Progenitor cell of endocrine pancreas (in vitro differentiated cells): ENCODE data around the gene ERC1. TPM values are rescaled to one million over a fixed set of nuclear protein-coding genes. Genes with fewer than 3 reads are reported as not detected.

ENCODE experiments used
- DNase-seq: peaks from one replicate; pipeline ENCODE4 v3.0.0; 2021; ENCODE audit warnings: low spot score; ENCODE audit not compliant: unreplicated experiment
- H3K27ac Mint-ChIP-seq: 2 replicates; pipeline ENCODE4 v1.8.0; 2021; ENCODE audit warnings: mild to moderate bottlenecking, moderate library complexity, mixed read lengths
- H3K27me3 Mint-ChIP-seq: 2 replicates; pipeline ENCODE4 v1.8.0; 2021; ENCODE audit warnings: mixed read lengths
- H3K36me3 Mint-ChIP-seq: 2 replicates; pipeline ENCODE4 v1.8.0; 2022; ENCODE audit warnings: mixed read lengths; ENCODE audit not compliant: insufficient read depth
- H3K4me1 Mint-ChIP-seq: 2 replicates; pipeline ENCODE4 v1.8.0; 2021; ENCODE audit warnings: low read depth, mixed read lengths
- H3K4me3 Mint-ChIP-seq: 2 replicates; pipeline ENCODE4 v1.8.0; 2021; ENCODE audit warnings: low read depth, mild to moderate bottlenecking, moderate library complexity, mixed read lengths
- H3K9me3 Mint-ChIP-seq: 2 replicates; pipeline ENCODE4 v1.8.0; 2021; ENCODE audit warnings: low read depth, mixed read lengths
- CTCF ChIP-seq: fragments of 200-600 bp; sonication (generic); IDR thresholded peaks from one replicate; pipeline ENCODE4 v1.5.0; 2021; ENCODE audit warnings: antibody characterized with exemption, mild to moderate bottlenecking; ENCODE audit not compliant: unreplicated experiment
- total RNA-seq: library from RNA; stranded (reverse); gene quantifications from 2 replicates; pipeline ENCODE4 v1.2.1, GENCODE V29; 2021

ERC1 gene
- total RNA-seq, 1 donor from 2014 or later, result 146 TPM

- Mint-ChIP-seq H3K4me1 (peaks cover 20% of the 10 kb centered on the region), H3K36me3 (peaks cover 19% of the 10 kb centered on the region), H3K4me3 (peak overlapping the region; percentile 97), H3K27ac (peak overlapping the region; percentile 81), H3K9me3 (no peaks in the 10 kb centered on the region), H3K27me3 (no peaks in the 10 kb centered on the region)
- DNase-seq, result no peak
- no peak for TF ChIP-seq CTCF
Observed at GRCh38 chr12:948238-948637, 42.8 kb upstream of the ERC1 start.

- Mint-ChIP-seq H3K9me3 (no peaks in the 10 kb centered on the region), H3K4me3 (peak within 1 kb of the TSS; percentile 97), H3K4me1 (peaks cover 20% of the 10 kb centered on the region), H3K27ac (peak within 1 kb of the TSS; percentile 99), H3K27me3 (no peaks in the 10 kb centered on the region), H3K36me3 (peaks cover 8% of the 10 kb centered on the region)
- TF ChIP-seq CTCF, result peak; percentile 100
- peak; percentile 100 for DNase-seq
Observed at GRCh38 chr12:949453-950191, 41.4 kb upstream of the ERC1 start, which contains the start of gene RAD52. RAD52 (minus strand) TSS chr12:949694; CDS start chr12:933058, 16,636 bp downstream.

- H3K27me3 Mint-ChIP-seq, result no peaks in the 10 kb centered on the region
- H3K36me3 Mint-ChIP-seq, result peaks cover 6% of the 10 kb centered on the region
- peak overlapping the region; percentile 12 for H3K27ac Mint-ChIP-seq
- DNase-seq, result no peak
- peaks cover 20% of the 10 kb centered on the region for H3K4me1 Mint-ChIP-seq
- no peak for TF ChIP-seq CTCF
- H3K4me3 Mint-ChIP-seq, result peak overlapping the region; percentile 52
- no peaks in the 10 kb centered on the region for H3K9me3 Mint-ChIP-seq
Observed at GRCh38 chr12:951176-951575, 39.8 kb upstream of the ERC1 start.

- Mint-ChIP-seq H3K36me3 (peaks cover 1% of the 10 kb centered on the region), H3K27me3 (no peaks in the 10 kb centered on the region), H3K4me3 (no peak overlapping the region), H3K4me1 (peaks cover 11% of the 10 kb centered on the region), H3K27ac (no peak overlapping the region), H3K9me3 (no peaks in the 10 kb centered on the region)
- no peak for DNase-seq
- TF ChIP-seq CTCF, result no peak
Observed at GRCh38 chr12:953776-954175, 37.2 kb upstream of the ERC1 start.

GRCh38 chr12:954741-955140, 36.3 kb upstream of the ERC1 start:
- no peaks in the 10 kb centered on the region for H3K36me3 Mint-ChIP-seq
- no peak for DNase-seq
- no peaks in the 10 kb centered on the region for H3K27me3 Mint-ChIP-seq
- TF ChIP-seq CTCF, result no peak
- H3K4me1 Mint-ChIP-seq, result peaks cover 7% of the 10 kb centered on the region
- no peak overlapping the region for H3K4me3 Mint-ChIP-seq
- H3K9me3 Mint-ChIP-seq, result no peaks in the 10 kb centered on the region
- no peak overlapping the region for H3K27ac Mint-ChIP-seq
